HEK293T (cell line): ENCODE data around the gene ORC1.

Source experiments
- CTBP1 ChIP-seq: fragments of 450-650 bp; IDR thresholded peaks from 2 replicates; pipeline ENCODE4 v1.6.1; 2016; ENCODE audit warnings: borderline replicate concordance
- L3MBTL2 ChIP-seq: fragments of 450-650 bp; conservative IDR thresholded peaks from 2 replicates; pipeline ENCODE4 v1.6.1; 2016; ENCODE audit warnings: mild to moderate bottlenecking
- PKNOX1 ChIP-seq: fragments of 450-650 bp; IDR thresholded peaks from 2 replicates; pipeline ENCODE4 v1.6.1; 2016
- TARDBP ChIP-seq: fragments of 450-650 bp; IDR thresholded peaks from 2 replicates; pipeline ENCODE4 v1.6.1; 2016

- TF ChIP-seq CTBP1 = no peak
- no peak for TF ChIP-seq PKNOX1
- TF ChIP-seq L3MBTL2 = no peak
- TF ChIP-seq TARDBP = no peak
Observed at GRCh38 chr1:52413410-52413989, 9.3 kb upstream of the ORC1 start.
